22Rv1 (cell line): ENCODE measurements around the gene KCNJ15.

ENCODE experiments used
- H3K27ac ChIP-seq: fragments of 450-650 bp; 2 replicates; pipeline ENCODE4 v1.5.1; 2017
- ZFX ChIP-seq: fragments of 450-650 bp; IDR thresholded peaks from 2 replicates; pipeline ENCODE4 v1.6.1; 2017; ENCODE audit warnings: antibody characterized with exemption, borderline replicate concordance
- TF ChIP-seq, protein P1 (sequence below): fragments of 450-650 bp; IDR thresholded peaks from 2 replicates; pipeline ENCODE4 v1.5.1; 2017; ENCODE audit warnings: mild to moderate bottlenecking

Gene KCNJ15

DNA sequence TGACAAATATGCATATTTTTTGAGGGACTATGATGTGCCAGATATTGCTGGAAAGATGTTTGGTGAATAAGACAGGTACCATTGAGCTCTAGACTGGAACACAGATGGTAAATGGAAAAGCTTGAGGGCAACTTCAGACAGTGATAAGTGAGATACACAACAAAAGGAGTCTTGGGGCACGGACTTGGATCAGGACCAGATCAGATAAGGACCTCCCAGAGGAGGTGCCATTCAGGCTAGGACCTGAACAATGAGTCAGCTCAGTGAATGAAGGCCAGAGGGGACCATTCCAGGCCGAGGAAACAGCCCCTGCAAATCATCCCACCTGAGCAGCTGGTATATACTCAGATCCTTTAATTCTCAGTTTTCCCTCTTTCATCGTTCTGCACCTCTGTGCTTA is 1.8 kb upstream of the KCNJ15 start:
- H3K27ac ChIP-seq, result no peak overlapping the region
- TF ChIP-seq, protein P1, sequence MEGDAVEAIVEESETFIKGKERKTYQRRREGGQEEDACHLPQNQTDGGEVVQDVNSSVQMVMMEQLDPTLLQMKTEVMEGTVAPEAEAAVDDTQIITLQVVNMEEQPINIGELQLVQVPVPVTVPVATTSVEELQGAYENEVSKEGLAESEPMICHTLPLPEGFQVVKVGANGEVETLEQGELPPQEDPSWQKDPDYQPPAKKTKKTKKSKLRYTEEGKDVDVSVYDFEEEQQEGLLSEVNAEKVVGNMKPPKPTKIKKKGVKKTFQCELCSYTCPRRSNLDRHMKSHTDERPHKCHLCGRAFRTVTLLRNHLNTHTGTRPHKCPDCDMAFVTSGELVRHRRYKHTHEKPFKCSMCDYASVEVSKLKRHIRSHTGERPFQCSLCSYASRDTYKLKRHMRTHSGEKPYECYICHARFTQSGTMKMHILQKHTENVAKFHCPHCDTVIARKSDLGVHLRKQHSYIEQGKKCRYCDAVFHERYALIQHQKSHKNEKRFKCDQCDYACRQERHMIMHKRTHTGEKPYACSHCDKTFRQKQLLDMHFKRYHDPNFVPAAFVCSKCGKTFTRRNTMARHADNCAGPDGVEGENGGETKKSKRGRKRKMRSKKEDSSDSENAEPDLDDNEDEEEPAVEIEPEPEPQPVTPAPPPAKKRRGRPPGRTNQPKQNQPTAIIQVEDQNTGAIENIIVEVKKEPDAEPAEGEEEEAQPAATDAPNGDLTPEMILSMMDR, result no peak
- TF ChIP-seq ZFX, result no peak

DNA sequence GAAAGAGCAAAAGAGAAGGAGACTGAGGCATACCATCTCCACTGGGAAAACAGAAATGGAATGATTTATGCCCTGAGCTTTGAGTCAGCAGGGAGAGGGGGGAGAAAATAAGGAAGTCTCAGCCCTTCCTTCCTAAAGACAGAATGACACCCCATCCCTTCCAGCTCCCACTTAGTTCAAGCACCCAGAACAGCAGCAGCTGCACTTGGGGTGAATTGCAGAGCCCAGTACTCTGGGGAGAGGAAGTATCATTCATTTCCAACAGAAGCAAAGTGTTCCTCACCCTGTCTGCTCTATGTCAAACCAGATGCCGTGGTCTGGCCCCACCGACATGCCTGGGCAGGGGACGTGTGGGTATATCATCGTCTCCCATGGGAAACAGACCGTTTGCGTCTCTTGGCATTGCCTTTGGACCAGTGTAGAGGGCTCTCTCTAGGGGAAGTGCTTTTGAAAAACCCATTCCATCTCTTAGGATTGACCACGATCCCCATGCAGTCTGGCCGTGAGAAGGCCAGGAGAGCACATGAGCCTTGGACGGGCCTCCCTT is 1.1 kb upstream of the KCNJ15 start:
- TF ChIP-seq ZFX, result no peak
- TF ChIP-seq, protein P1, result no peak
- no peak overlapping the region for H3K27ac ChIP-seq

DNA sequence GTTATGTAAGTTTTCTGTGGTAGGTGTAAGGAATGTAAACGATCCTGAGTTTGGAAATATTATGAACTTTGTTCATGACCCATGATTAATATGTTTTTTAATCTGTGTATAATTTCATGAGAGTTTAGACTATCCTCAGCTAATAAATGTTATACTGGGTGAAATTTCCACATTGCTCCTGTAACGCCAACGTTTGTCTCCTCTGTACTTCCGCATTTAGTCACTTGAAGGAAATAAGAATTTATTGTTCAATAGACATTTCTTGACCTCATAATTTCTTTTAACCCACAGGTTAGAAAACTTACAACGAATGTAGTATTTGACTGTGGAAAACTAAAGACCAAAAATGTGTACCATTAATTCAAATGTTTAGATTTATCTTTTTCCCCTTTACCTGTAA is 876 bp downstream of the KCNJ15 start:
- no peak overlapping the region for H3K27ac ChIP-seq
- TF ChIP-seq ZFX, result no peak
- TF ChIP-seq, protein P1, result no peak

DNA sequence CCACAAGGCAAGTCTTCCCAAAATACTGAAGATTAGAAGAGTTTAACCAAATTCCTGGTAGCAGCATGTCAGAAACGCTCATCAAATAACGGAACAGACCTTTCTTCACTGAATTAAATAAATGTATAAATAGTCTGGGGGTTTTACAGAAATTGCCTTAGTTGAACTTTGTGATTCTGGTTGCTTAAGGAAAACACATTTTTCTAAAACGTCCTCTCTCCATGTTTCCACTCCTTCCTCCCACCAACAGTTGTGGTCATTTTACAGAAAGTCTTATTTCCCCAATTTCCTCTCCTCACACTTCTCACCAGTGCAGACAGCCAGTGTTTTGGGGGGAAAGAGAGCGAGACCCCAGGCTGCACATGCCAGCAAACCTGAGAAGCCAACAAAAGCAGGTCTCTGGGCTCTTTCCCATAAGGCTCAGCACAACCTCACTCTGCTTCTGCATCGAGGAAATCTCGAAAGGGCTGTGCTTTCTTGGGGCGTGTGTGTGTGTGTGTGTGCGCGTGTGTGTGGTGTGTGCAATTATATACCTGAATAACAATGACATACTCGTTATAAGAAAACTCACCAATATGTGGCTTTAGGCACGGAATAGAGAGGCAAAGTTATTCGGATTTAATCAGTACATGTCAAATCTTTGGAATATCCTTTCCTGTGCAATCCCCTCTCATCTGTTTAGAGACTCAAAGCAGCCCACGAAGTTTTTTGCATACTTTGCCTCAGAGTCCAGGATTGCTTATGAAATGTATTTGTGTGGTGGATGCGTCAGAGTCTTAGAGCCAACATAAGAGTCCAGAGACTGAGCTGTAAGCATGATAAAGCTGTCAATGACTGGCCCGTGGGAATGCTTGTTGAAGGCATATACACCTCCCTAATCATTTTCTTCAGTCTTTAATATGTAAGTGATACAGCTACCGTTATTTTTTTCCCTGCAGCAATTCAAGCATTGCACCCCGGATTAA is 2.0 kb downstream of the KCNJ15 start:
- no peak for TF ChIP-seq ZFX
- TF ChIP-seq, protein P1, result no peak
- H3K27ac ChIP-seq, result no peak overlapping the region

DNA sequence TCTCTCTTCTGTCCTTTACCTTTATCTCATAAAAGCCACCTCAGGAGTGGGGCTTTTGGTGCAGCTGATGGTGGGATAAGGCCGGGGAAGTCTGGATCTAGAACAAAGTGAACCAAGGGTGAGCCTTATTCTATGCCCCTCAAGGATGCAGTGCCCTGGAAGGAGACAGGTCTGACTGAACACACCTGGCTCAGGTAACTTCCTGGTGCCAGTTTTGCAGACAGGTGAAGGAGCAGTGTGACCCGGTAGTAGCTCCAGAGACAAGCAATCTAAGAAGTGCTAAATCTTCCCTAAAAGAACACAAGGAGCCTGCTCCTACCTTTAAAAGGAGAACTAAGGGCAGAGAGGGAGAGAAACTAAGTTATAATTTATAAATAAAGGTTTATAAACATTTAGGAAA is 2.9 kb downstream of the KCNJ15 start:
- TF ChIP-seq ZFX, result no peak
- TF ChIP-seq, protein P1, result no peak
- no peak overlapping the region for H3K27ac ChIP-seq

DNA sequence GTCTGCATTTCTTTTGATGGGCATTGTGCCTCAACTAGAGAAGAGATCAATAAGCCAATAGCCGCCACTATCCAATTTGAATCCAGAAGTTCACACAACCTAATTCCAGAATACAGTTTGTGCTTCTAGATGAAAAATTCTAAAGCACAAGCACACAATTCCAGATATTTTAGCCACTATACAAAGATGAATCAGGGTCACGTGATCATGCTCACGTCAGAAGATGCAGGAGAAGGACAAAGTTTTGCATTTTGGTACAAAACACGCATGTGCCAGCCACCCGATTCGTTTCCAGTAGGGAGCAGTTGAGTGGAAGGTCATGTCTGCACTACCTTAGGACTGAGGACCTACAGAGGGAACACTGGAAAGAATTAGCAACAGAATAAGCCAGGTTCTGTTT is 3.6 kb downstream of the KCNJ15 start:
- H3K27ac ChIP-seq, result no peak overlapping the region
- TF ChIP-seq, protein P1, result no peak
- no peak for TF ChIP-seq ZFX

DNA sequence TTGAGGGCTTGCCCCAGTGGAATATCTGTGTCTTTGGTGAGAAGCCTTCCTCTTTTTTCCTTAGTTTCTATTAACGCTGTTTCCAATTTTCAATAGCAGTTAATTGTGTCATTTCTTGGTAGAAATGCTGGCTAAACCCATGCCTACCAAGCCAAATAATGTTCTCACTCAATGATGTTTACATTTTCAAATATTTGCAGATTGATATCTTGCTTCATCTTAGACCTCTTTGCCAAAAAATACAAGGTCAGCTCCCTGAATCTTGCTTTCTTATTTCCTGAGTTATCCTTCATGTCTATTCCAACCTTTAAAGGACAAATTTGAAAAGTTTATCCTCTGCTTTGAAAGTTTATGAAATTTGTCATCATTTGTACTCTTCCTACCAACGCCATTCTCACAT is 5.1 kb downstream of the KCNJ15 start:
- no peak for TF ChIP-seq ZFX
- TF ChIP-seq, protein P1, result no peak
- H3K27ac ChIP-seq, result no peak overlapping the region
